Fibroblast of skin of left biceps (primary cell): ENCODE measurements around the gene KRT14.
"Not testable (repeated sequence)": the region's sequence is repeated elsewhere in the genome, so short reads cannot be mapped to it uniquely, and the experiment has no call there.

Source experiments
- DNase-seq, 2 experiments: peaks; one replicate each; pipeline ENCODE4 v3.0.0-alpha.2; 2013; ENCODE audit warnings: low read depth in 2 of 2

KRT14 gene

GRCh38 chr17:41547378-41547841, 39.3 kb downstream of the KRT14 start:
- no peak for DNase-seq

- no peak for DNase-seq
These were observed 39.9 kb downstream of the KRT14 start for GRCh38 chr17:41546819-41547218.

GRCh38 chr17:41545829-41546410, 40.8 kb downstream of the KRT14 start:
- no peak for DNase-seq

GRCh38 chr17:41544935-41545334, 41.8 kb downstream of the KRT14 start:
- DNase-seq = no peak

GRCh38 chr17:41544491-41544892, 42.2 kb downstream of the KRT14 start:
- no peak for DNase-seq

- not testable (repeated sequence) for DNase-seq
These were observed 43.9 kb downstream of the KRT14 start for GRCh38 chr17:41542786-41543185.

- no peak for DNase-seq
These were observed 44.3 kb downstream of the KRT14 start for GRCh38 chr17:41542357-41542756.

GRCh38 chr17:41540921-41541625, 45.6 kb downstream of the KRT14 start:
- DNase-seq = no peak

- no peak for DNase-seq
These were observed 46.6 kb downstream of the KRT14 start for GRCh38 chr17:41539979-41540701.

GRCh38 chr17:41539071-41539492, 47.6 kb downstream of the KRT14 start:
- no peak for DNase-seq

- DNase-seq = peak in 1 of 2 experiments; percentile 35
These were observed 48.1 kb downstream of the KRT14 start for GRCh38 chr17:41538565-41538991.

GRCh38 chr17:41537990-41538389, 48.7 kb downstream of the KRT14 start:
- no peak for DNase-seq

- DNase-seq = no peak
These were observed 49.1 kb downstream of the KRT14 start for GRCh38 chr17:41537614-41537954.

- no peak for DNase-seq
These were observed 49.7 kb downstream of the KRT14 start for GRCh38 chr17:41536741-41537613.

- no peak for DNase-seq
These were observed 50.8 kb downstream of the KRT14 start for GRCh38 chr17:41535764-41536481.

GRCh38 chr17:41534899-41535546, 51.7 kb downstream of the KRT14 start:
- no peak for DNase-seq

- DNase-seq = no peak
These were observed 53.1 kb downstream of the KRT14 start for GRCh38 chr17:41533613-41534012.

GRCh38 chr17:41532947-41533570, 53.6 kb downstream of the KRT14 start:
- no peak for DNase-seq
